AG08396 (cell line): ENCODE data around the gene ASB13.
"Not testable (repeated sequence)": the region's sequence is repeated elsewhere in the genome, so short reads cannot be mapped to it uniquely, and the experiment has no call there.

Experiments
- DNase-seq: peaks from one replicate; pipeline ENCODE4 v3.0.0; 2012; ENCODE audit warnings: low spot score, mixed read lengths

ASB13 gene

DNA sequence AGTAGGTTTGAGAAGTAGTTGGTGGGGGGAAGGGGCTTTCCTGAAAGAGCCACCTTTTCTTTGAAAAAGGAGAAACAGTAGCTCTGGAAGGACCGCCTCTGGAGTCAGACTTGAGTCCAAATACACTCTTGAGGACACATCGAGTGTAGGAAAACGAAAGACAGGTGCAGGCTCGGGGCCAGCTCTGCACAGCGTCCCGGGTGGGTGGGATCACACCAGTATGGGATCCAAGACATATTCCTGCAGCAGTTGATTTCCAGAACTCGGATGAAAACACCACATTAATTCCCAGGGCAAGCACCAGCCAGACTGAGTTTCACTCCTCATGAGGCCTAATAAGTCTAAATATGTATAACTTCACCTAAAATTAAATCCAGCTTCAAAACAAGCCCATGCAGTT, 61.4 kb downstream of the ASB13 start:
- DNase-seq = no peak

DNA sequence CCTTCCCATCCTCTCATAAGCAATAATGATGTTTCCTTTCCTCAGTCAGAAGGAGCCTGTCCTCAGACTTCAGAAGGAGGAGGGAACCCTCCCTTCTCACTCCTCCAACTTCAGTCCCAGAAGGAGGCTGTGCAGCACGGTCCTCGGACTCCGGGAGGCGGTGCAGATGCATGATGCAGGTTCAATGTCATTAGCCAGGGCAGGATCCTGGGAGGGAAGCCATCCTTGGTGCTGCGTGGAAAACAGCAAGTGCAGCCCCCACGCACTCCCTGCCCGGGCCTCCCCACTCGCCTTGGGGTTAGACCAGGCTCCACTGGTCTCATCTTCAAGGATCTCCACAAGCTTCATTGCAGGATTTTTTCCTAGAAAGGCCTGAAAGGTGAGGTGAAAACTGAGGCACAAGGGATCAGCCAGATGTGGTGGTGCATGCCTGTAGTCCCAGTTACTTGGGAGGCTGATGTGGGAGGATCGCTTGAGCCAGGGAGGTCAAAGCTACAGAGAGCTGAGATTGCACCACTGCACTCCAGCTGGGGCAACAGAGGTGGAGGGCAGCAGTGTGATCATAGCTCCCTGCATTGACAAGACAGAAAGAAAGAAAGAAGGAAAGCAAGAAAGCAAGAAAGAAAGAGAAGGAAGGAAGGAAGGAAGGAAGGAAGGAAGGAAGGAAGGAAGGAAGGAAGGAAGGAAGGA, 62.0 kb downstream of the ASB13 start:
- DNase-seq = no peak

GRCh38 chr10:5603848-5604170, 62.6 kb downstream of the ASB13 start:
- DNase-seq = no peak

DNA sequence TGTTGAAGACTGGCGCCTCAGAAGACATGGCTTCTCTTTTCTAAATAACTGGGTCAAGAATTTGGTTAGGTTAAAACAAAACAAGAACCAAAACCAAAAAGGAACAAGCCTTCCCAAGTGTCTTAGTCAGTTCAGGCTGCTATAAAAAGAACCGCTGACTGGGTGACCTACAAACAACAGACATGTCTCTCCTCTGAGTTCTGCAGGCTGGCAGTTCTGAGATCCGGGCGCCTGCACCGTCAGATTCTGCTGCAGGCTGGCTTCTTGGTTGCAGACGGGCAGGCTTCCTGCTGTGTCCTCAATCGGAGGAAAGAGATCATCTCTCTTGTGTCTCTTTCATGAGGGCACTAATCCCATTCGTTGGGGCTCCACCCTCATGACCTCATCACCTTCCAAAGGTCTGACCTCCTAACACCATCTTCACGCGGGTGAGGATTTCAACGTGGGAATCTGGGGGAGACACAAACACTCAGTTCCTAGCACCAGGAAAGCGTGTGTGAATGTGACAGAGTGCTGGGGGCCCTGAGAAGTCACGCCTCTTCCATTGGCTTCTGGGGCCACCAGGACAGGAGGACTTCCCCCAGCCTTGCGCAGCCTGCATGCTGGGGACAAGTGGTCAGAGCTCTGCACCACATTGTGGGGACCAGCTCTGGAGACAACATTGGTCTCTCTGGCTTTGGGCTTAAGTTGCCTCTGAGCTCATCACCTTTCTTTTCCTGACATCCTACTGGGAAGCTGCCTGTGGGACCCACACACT, 63.1 kb downstream of the ASB13 start:
- DNase-seq = no peak

- no peak for DNase-seq
Measured at GRCh38 chr10:5601826-5602495, 64.4 kb downstream of the ASB13 start.

DNA sequence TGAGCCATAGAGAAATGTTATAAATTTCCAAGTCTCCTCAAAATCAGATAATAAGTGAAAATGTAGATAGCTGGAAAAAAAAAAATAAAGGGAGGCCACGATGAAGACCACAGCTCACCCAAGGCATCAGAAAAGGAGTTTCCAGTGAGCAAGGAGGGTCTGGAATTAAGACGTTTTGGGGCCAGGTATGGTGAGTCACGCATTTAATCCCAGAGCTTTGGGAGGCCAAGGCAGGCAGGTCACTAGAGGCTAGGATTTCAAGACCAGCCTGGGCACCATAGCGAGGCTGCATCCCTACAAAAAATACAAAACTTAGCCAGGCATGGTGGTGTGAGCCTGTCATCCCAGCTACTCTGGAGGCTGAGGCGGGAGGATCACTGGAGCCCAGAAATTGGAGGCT, 65.5 kb downstream of the ASB13 start:
- no peak for DNase-seq

DNA sequence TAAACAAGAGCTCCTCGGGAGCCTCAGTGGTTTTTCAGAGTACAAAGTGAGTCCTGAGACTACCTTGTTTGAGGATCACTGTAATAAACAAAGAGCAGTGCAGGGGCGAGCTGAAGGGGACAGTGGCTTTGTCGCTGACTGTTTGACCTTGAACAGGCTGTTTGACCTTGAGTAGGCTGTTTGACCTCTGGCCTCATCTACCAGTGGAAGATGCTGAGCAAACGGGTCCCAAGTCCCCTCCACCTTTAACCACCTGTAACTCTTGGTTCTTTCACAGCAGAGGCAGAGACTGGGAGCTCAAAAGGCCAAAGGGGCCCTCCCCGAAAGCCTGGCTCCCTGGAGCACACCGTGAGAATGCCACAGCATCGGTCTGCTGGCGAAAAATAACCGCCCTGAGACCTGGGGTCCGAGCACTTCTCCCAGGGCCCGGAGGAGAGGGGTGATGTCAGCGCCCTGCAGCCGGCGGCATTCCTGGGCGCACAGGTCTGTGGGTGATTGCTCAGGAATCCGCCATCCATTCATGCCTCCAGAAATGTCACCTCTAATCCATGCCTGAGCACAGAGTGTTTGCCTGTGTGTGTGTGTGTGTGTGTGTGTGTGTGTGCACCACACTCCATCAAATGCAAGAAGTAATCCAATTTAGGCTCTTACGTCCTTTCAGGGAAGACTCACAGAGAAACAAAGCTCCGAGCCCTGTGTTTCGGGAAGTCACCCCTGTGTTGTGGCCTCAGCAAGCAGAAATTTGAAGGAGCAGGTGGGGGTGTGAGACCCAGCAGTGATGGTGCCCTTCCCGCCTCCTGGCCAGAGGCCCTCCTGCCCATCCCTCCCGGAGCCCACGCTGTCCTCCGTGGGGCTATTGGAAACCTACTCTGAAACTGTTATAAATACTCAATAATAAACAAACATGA, 66.5 kb downstream of the ASB13 start:
- DNase-seq = no peak

GRCh38 chr10:5598085-5598690, 68.2 kb downstream of the ASB13 start:
- DNase-seq = no peak

- DNase-seq = no peak
Measured at GRCh38 chr10:5596611-5597341, 69.6 kb downstream of the ASB13 start.

DNA sequence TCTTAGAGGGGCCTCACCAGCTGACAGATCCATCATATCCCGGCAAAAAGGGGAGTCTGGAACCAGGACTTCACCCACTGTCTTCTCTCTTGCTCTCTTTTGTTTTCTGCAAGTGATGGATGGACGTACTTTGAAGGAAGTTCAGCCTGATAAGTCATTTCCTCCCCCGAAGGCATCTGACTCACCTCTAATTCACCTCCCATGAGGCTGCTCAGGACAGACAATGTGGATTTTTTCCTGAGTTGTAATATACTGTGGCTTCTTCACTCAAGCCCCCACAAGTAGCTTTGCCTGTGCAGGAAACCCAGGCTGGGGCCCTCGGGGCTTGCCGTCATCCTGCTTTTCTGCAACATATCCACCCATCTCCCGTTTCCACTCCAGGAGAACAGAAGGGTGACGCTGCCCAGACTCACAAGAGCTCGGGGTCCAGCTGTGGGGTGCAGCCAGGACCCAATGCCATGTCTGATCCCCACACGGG, 70.4 kb downstream of the ASB13 start:
- DNase-seq = peak; percentile 55

DNA sequence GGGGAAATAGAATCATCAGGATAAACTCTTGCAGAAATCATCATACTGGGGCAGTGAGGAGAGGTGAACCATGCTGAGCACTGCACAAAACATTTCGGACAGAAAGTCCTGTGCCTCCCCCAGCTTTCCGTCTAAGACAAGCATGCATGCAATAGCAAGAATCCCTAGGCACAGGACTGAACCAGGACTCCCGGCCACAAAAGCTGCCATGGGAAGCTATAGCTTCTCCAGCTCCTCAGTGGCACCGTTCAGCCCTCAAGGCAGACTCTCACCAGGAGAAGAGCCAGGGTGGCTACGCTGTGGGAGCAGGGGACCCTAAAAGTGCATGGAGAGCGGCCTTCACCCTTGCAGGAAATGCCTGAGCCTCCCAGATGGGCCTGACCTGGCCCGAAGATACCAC, 70.8 kb downstream of the ASB13 start:
- no peak for DNase-seq

DNA sequence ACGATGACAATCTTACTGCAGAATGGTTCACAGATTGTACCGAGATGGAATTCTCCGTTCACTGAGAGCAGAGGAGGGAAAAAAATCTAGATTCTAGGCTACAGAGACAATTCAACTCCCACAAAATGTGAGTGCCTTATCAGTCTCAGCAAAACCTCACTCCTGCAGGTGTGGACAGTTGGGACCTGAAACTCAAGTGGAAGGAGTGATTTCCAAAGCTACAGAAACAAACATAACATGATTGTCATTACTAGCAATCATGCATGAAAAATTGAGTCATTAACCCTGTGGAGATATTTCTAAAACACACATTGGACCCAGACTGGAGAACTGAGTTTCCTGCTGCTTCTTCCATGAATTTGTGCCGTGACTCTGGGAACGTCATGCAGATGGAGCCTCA, 71.3 kb downstream of the ASB13 start:
- DNase-seq = no peak

GRCh38 chr10:5594271-5595049, 71.9 kb downstream of the ASB13 start:
- DNase-seq = no peak

DNA sequence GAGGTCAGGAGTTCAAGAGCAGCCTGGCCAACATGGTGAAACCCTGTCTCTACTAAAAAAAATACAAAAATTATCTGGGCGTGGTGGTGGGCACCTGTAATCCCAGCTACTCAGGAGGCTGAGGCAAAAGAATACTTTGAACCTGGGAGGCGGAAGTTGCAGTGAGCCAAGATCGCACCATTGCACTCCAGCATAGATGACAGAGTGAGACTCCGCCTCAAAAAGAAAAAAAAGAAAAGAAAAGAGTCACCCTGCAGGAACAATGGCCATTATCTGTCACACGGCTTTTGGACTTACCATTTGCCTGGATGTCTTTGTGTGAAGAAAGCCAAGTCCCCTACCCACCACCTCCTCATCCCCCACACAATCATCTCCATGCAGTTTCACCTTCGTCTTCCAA, 73.0 kb downstream of the ASB13 start:
- not testable (repeated sequence) for DNase-seq

DNA sequence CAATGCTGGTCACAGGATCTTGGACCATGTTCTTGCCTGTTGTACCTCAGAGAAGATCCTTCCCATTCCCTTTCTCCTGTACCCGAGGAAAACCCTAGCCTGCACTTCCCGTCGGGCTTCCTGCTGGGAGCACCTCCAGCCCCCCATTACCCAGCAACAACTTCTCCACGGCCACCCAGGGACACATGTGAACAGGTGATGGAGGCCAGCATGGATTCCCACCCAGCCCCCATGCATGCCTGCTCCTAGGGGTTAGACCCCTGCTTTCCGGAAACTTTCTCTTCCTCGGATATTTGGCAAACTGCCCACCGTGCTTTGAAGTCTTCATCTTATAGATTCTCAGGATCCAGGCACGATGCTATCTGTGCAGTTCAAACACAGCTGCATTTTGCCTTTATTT, 74.3 kb downstream of the ASB13 start:
- no peak for DNase-seq

DNA sequence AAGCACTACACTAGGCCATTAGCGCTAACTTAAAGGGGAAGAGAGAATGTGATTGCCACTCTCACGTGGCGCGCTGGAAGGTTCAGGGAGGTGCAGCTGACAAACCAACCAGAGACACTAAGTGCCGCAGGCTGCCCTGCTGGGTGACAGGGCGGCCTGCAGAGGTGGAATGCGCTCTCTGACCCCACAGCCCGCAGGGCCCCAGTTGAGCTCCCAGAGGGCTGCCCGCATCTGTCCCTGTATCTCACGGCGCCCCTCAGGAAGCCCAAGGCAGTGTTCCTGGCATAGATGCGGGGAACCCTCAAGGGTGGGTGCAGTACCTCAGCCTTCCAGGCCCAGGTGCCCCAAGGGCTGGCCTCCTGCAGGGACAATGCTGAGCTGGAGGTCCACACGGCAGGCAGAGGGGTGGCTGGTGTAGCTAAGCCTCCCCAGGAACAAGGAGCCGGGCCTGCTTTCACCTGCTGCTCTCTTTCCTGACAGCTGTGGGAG, 75.0 kb downstream of the ASB13 start:
- no peak for DNase-seq

GRCh38 chr10:5590816-5591215, 75.6 kb downstream of the ASB13 start:
- no peak for DNase-seq

- DNase-seq = peak; percentile 43
Measured at GRCh38 chr10:5589661-5590511, 76.5 kb downstream of the ASB13 start.

GRCh38 chr10:5589011-5589660, 77.3 kb downstream of the ASB13 start:
- no peak for DNase-seq
